GM12874 (cell line): Measurements from ENCODE around the gene ST8SIA1.

Experiments
- CTCF ChIP-seq: IDR thresholded peaks from 2 replicates; pipeline ENCODE4 v1.5.1; 2011; ENCODE audit warnings: low read depth, mild to moderate bottlenecking, control low read depth, low read length, moderate library complexity; ENCODE audit not compliant: insufficient read depth

The ST8SIA1 gene

GRCh38 chr12:22268973-22269372 lies 65.5 kb downstream of the ST8SIA1 start:
- no peak for TF ChIP-seq CTCF

GRCh38 chr12:22268406-22268805 lies 66.1 kb downstream of the ST8SIA1 start:
- no peak for TF ChIP-seq CTCF

GRCh38 chr12:22266101-22266500 lies 68.4 kb downstream of the ST8SIA1 start:
- TF ChIP-seq CTCF = no peak

DNA sequence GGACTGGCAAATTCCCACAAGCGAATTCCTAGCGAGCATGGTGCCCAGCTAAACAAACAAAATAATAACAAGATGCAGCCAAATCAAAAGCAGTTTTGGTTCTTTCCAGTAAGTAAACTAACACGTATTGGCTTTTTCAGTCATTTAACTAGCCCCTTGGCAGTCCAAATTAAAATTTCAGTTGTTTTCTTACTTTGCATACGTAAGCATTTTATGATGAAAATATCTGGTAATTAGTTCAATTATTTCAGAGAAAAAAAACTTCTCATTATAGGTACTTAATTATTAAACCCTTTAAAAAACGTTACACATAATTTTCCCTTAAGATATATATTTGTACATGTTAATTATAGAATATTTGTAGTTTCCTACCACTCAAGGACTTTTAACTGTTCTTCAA lies 70.1 kb downstream of the ST8SIA1 start:
- no peak for TF ChIP-seq CTCF

GRCh38 chr12:22262309-22262708 lies 72.2 kb downstream of the ST8SIA1 start:
- no peak for TF ChIP-seq CTCF

GRCh38 chr12:22257100-22257499 lies 77.4 kb downstream of the ST8SIA1 start:
- no peak for TF ChIP-seq CTCF

GRCh38 chr12:22256605-22257004 lies 77.9 kb downstream of the ST8SIA1 start:
- TF ChIP-seq CTCF = no peak

DNA sequence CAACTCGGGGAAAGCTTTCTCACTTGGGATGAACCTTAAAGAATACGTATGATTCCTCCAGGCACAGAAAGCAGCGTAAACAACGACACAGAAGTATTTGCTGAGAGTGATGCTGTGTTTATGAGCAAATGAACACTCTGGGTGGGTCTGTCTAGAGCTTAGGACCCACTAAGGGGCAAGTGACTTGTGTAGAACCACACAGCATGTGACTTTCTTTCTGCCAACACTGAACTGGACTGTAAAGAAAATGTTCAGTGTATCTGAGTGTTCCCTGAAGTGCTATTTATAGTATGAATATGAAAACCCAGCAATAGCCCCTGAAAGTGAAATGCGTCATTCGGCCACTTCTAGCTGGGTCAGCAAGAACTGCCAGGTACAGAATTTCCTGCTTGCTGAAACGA lies 78.5 kb downstream of the ST8SIA1 start:
- TF ChIP-seq CTCF = no peak
